HepG2 (cell line): ENCODE measurements around the gene MAGEB4. TPM values are rescaled to one million over a fixed set of nuclear protein-coding genes. Genes with fewer than 3 reads are reported as not detected.

Source experiments
- ATAC-seq: fragments of 200-7000 bp; cut with Tn5 transposase; 3 replicates; pipeline ENCODE4 v1.9.1; 2020; ENCODE audit warnings: mild to moderate bottlenecking, moderate library complexity
- BruUV-seq: library from RNA; stranded (reverse); fragments of 400-500 nt; replicated peaks from 2 replicates; lab custom pipeline; 2021; lab: Mats Ljungman, UMichigan
- CTCF ChIA-PET: fragments of 300-600 bp; formaldehyde crosslinking; extraction: SDS; loops from one replicate; lab custom pipeline; 2021; ENCODE audit warnings: low total read pairs, inconsistent platforms, low intra/inter-chr PET ratio; lab: Yijun Ruan, JAX
- POLR2A ChIA-PET: fragments of 350-600 bp; sonication (Branson Sonifier 250); formaldehyde crosslinking; loops from one replicate; lab custom pipeline; 2020; ENCODE audit warnings: antibody characterized with exemption, inconsistent platforms; lab: Yijun Ruan, JAX
- DNase-seq: peaks from one replicate; pipeline ENCODE4 v3.0.0-alpha.2; 2015; ENCODE audit warnings: low spot score
- FAIRE-seq: peaks from 3 replicates; lab custom pipeline; 2011; peaks lifted over from hg19 to GRCh38; lab: Jason Lieb, UNC
- H2AFZ ChIP-seq: one replicate; pipeline ENCODE4 v1.6.1; 2011; ENCODE audit warnings: low read length, inconsistent platforms
- H3K27ac ChIP-seq: fragments of 300-600 bp; 3 replicates; pipeline ENCODE4 v1.8.0; 2011; ENCODE audit warnings: mixed run types, mild to moderate bottlenecking, mixed read lengths, low read length, inconsistent platforms; ENCODE audit not compliant: insufficient read depth; ENCODE audit errors: extremely low read length
- H3K27me3 ChIP-seq, 2 experiments: fragments of 200-600 bp in 1 of 2; 2 replicates in 1 of 2; 3 replicates in 1 of 2; pipeline versions ENCODE4 v1.6.0 to v1.8.0; 2011; ENCODE audit warnings: low read length in 2 of 2, mild to moderate bottlenecking in 2 of 2, moderate library complexity in 2 of 2, inconsistent platforms in 1 of 2; ENCODE audit not compliant: insufficient read depth in 2 of 2, control insufficient read depth in 1 of 2
- H3K36me3 ChIP-seq, 2 experiments: fragments of 200-600 bp in 1 of 2; replicated peaks in 1 of 2; 2 replicates in 1 of 2; 3 replicates in 1 of 2; pipeline versions ENCODE4 v1.5.1 to v1.8.0; 2011; ENCODE audit warnings: low read length in 2 of 2, inconsistent platforms in 1 of 2; ENCODE audit not compliant: insufficient read depth in 2 of 2, control insufficient read depth in 1 of 2
- H3K4me1 ChIP-seq: 2 replicates; pipeline ENCODE4 v1.5.1; 2012; ENCODE audit warnings: low read length, inconsistent platforms; ENCODE audit not compliant: insufficient read depth
- H3K4me2 ChIP-seq: 2 replicates; pipeline ENCODE4 v1.6.0; 2011; ENCODE audit warnings: low read depth, low read length, inconsistent platforms
- H3K4me3 ChIP-seq, 3 experiments: fragments of 200-600 bp in 1 of 3; sonication (generic), shearing (Covaris generic) in 1 of 3; replicated peaks in 1 of 3; 2 replicates each; pipeline ENCODE4 v1.5.1; 2011 to 2016; ENCODE audit warnings: low read length in 3 of 3, inconsistent platforms in 2 of 3, low read depth in 2 of 3, mild to moderate bottlenecking in 2 of 3, control low read depth in 1 of 3, mixed read lengths in 1 of 3; ENCODE audit not compliant: insufficient read depth in 1 of 3
- H3K79me2 ChIP-seq: one replicate; pipeline ENCODE4 v1.6.1; 2011; ENCODE audit warnings: low read length, inconsistent platforms; ENCODE audit not compliant: insufficient read depth
- H3K9ac ChIP-seq: 2 replicates; pipeline ENCODE4 v1.6.0; 2011; ENCODE audit warnings: mild to moderate bottlenecking, low read depth, low read length, inconsistent platforms; ENCODE audit not compliant: insufficient read depth
- H3K9me3 ChIP-seq: 2 replicates; pipeline ENCODE4 v1.5.1; 2012; ENCODE audit warnings: mild to moderate bottlenecking, low read length
- H4K20me1 ChIP-seq: 2 replicates; pipeline ENCODE4 v1.6.0; 2011; ENCODE audit warnings: inconsistent platforms, mild to moderate bottlenecking, low read length, moderate library complexity; ENCODE audit not compliant: insufficient read depth
- AKAP8 ChIP-seq: sonication (generic); formaldehyde crosslinking; IDR thresholded peaks from 2 replicates; pipeline ENCODE4 v1.5.1; 2020; ENCODE audit warnings: mild to moderate bottlenecking, missing genetic modification reagents
- CREM ChIP-seq, 2 experiments: sonication (generic) in 1 of 2; formaldehyde crosslinking in 1 of 2; IDR thresholded peaks; 2 replicates each; pipeline versions ENCODE4 v1.4.0 to v1.6.1; 2016 to 2020; ENCODE audit warnings: antibody characterized with exemption in 1 of 2, mild to moderate bottlenecking in 1 of 2, missing genetic modification reagents in 1 of 2
- KDM2A ChIP-seq: sonication (generic); formaldehyde crosslinking; IDR thresholded peaks from 2 replicates; pipeline ENCODE4 v1.4.0; 2020; ENCODE audit warnings: low read depth, missing genetic modification reagents, borderline replicate concordance
- MAFF ChIP-seq: IDR thresholded peaks from 2 replicates; pipeline ENCODE4 v1.6.1; 2011; ENCODE audit warnings: low read depth, low read length, improper control_type of control experiment
- MAFK ChIP-seq, 2 experiments: IDR thresholded peaks in 1 of 2; conservative IDR thresholded peaks in 1 of 2; 2 replicates each; pipeline ENCODE4 v1.6.1; 2011; ENCODE audit warnings: improper control_type of control experiment in 2 of 2, low read length in 2 of 2
- MED1 ChIP-seq: sonication (generic); formaldehyde crosslinking; IDR thresholded peaks from 2 replicates; pipeline ENCODE4 v1.4.0; 2020; ENCODE audit warnings: missing genetic modification reagents
- NCOA5 ChIP-seq: sonication (generic); formaldehyde crosslinking; IDR thresholded peaks from 2 replicates; pipeline ENCODE4 v1.4.0; 2020; ENCODE audit warnings: missing genetic modification reagents
- RAD21 ChIP-seq: fragments of 450-650 bp; formaldehyde crosslinking; IDR thresholded peaks from 2 replicates; pipeline ENCODE4 v1.5.0; 2020; ENCODE audit warnings: mild to moderate bottlenecking
- RERE ChIP-seq: IDR thresholded peaks from 2 replicates; pipeline ENCODE4 v1.6.1; 2016; ENCODE audit warnings: low read depth, missing genetic modification reagents, missing compliant biosample characterization
- ZNF180 ChIP-seq: sonication (generic); formaldehyde crosslinking; IDR thresholded peaks from 2 replicates; pipeline ENCODE4 v1.4.0; 2020; ENCODE audit warnings: low read depth, missing genetic modification reagents, borderline replicate concordance
- ZNF382 ChIP-seq: sonication (generic); formaldehyde crosslinking; IDR thresholded peaks from 2 replicates; pipeline ENCODE4 v1.5.0; 2020; ENCODE audit warnings: missing genetic modification reagents, mild to moderate bottlenecking, borderline replicate concordance
- ZNF652 ChIP-seq: IDR thresholded peaks from 2 replicates; pipeline ENCODE4 v1.6.1; 2016; ENCODE audit warnings: low read depth, borderline replicate concordance
- ZNF724P ChIP-seq: sonication (generic); formaldehyde crosslinking; IDR thresholded peaks from 2 replicates; pipeline ENCODE4 v1.8.0; 2022; ENCODE audit warnings: missing genetic modification reagents, borderline replicate concordance
- ZNF879 ChIP-seq: sonication (generic); formaldehyde crosslinking; IDR thresholded peaks from 2 replicates; pipeline ENCODE4 v1.8.1; 2023; ENCODE audit warnings: missing genetic modification reagents
- WGBS: methylation state at CpG from one replicate; pipeline ENCODE4 v1.1.6; 2017; ENCODE audit warnings: low lambda C conversion rate; 5-methylcytosine and 5-hydroxymethylcytosine counted together
- in situ Hi-C: cut with HindIII; loops from 2 replicates; pipeline ENCODE4 v1.10.0; 2017; ENCODE audit warnings: low pct_unique_long_range_greater_than_20kb; ENCODE audit not compliant: extremely low pct_ligation_motif_present
- intact Hi-C: fragments of 100-400 bp; cut with micrococcal nuclease; formaldehyde crosslinking; loops from one replicate; pipeline ENCODE4 v1.10.0; 2022; ENCODE audit not compliant: unreplicated experiment
- polyA plus RNA-seq, 8 experiments: library from polyadenylated mRNA; depleted of rRNA in 3 of 8; stranded (reverse) in 7 of 8; unstranded in 1 of 8; fragments of >200 nt; fragmentation: Illumina TruSeq in 4 of 8; extraction: Trizol in 4 of 8; gene quantifications; 2 replicates each; pipeline versions ENCODE4 v1.2.1 to v1.2.3, GENCODE V29; 2011 to 2016; ENCODE audit warnings: low read depth in 4 of 8, missing spikeins in 1 of 8, mixed read lengths in 1 of 8; ENCODE audit not compliant: insufficient read depth in 1 of 8
- total RNA-seq, 5 experiments: library from RNA; depleted of rRNA; stranded (reverse); fragments of >200 nt; fragmentation: Illumina TruSeq; extraction: Trizol; gene quantifications; 2 replicates each; pipeline ENCODE4 v1.2.3, GENCODE V29; 2016; ENCODE audit warnings: low read depth in 1 of 5

The MAGEB4 gene
- total and polyA plus RNA-seq, 2 of the 13 experiments (the other 11 are each of a cell fraction or from before 2014, with no cell fraction given) = not detected

- CTCF ChIA-PET = no interaction called here
- POLR2A ChIA-PET = no interaction called here
- no peak for FAIRE-seq
- in situ Hi-C loops = no loop called here
- no peak for ATAC-seq
- no peak overlapping the region for H3K9ac ChIP-seq
- no peak for DNase-seq
- intact Hi-C loops = no loop called here
- H4K20me1 ChIP-seq = no peaks in the 10 kb centered on the region
- BruUV-seq = no TSS peak
- no peak overlapping the region for H3K4me3 ChIP-seq
- H2AFZ ChIP-seq = no peak overlapping the region
- no peak overlapping the region for H3K4me2 ChIP-seq
- H3K27me3 ChIP-seq = no peaks in the 10 kb centered on the region
- no peaks in the 10 kb centered on the region for H3K9me3 ChIP-seq
- H3K36me3 ChIP-seq = no peaks in the 10 kb centered on the region
- no peaks in the 10 kb centered on the region for H3K79me2 ChIP-seq
- TF ChIP-seq MAFK (conservative IDR thresholded peaks at IDR 0.05 in 1 of 2, IDR thresholded peaks at IDR 0.05 in 1 of 2; ENCODE audit: low read length in 2 of 2) = peak; percentile 36 to 74; a peak in 3 of 4 replicates
- TF ChIP-seq MAFF = peak; percentile 48
- TF ChIP-seq ZNF180 (CRISPR knock-in tag) = no peak
- H3K4me1 ChIP-seq = no peaks in the 10 kb centered on the region
- H3K27ac ChIP-seq = no peak overlapping the region
These were observed 19.2 kb downstream of the MAGEB4 start for GRCh38 chrX:30261012-30261411.

- POLR2A ChIA-PET = no interaction called here
These were observed 21.0 kb downstream of the MAGEB4 start for GRCh38 chrX:30262763-30263162.

More at GRCh38 chrX:30262763-30263162, 21.0 kb downstream of the MAGEB4 start:
- H3K9me3 ChIP-seq = no peaks in the 10 kb centered on the region
- H3K4me2 ChIP-seq = no peak overlapping the region
- no peak for FAIRE-seq
- WGBS = 0% methylated on average over 1 of the region's 1 CpG
- in situ Hi-C loops (no loop called here), intact Hi-C loops (no loop called here)
- TF ChIP-seq RAD21 = no peak
- TF ChIP-seq KDM2A (CRISPR knock-in tag) = no peak
- TF ChIP-seq ZNF879 = no peak
- no peak for TF ChIP-seq ZNF724P (CRISPR knock-in tag)
- TF ChIP-seq NCOA5 (CRISPR knock-in tag) = no peak
- TF ChIP-seq ZNF382 = no peak
- TF ChIP-seq MED1 (CRISPR knock-in tag) = no peak
- no peak for TF ChIP-seq ZNF652 (CRISPR knock-in tag)
- TF ChIP-seq RERE = no peak
- TF ChIP-seq CREM (IDR thresholded peaks at IDR 0.05) = no peak
- no peak for TF ChIP-seq CREM (CRISPR knock-in tag; IDR thresholded peaks at IDR 0.05)
- TF ChIP-seq AKAP8 (CRISPR knock-in tag) = no peak
- H3K27ac ChIP-seq = no peak overlapping the region
- DNase-seq = no peak
- H2AFZ ChIP-seq = no peak overlapping the region
- H3K36me3 ChIP-seq = no peaks in the 10 kb centered on the region
- CTCF ChIA-PET = no interaction called here
- H3K4me1 ChIP-seq = no peaks in the 10 kb centered on the region
- H4K20me1 ChIP-seq = no peaks in the 10 kb centered on the region
- H3K9ac ChIP-seq = no peak overlapping the region
- H3K27me3 ChIP-seq = no peaks in the 10 kb centered on the region
- H3K79me2 ChIP-seq = no peaks in the 10 kb centered on the region
- BruUV-seq = no TSS peak
- ATAC-seq = no peak
- no peak overlapping the region for H3K4me3 ChIP-seq
